ENCODE measurements around the gene TMEM52.

Gene TMEM52

DNA sequence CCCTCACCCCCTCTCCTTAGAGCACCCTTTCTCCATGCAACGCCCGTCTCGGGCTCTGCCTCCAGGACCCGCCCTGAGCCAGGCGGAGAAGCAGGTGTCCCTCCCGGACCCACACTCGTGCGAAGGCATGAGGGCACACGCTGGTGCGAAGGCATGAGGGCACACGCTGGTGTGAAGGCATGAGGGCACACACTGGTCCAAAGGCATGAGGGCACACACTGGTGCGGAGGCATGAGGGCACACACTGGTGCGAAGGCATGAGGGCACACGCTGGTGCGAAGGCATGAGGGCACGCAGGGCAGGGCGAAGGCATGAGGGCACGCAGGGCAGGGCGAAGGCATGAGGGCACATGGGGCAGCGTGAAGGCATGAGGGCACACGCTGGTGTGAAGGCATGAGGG, 5.8 kb upstream of the TMEM52 start:
- no peak overlapping the region for H3K4me2 ChIP-seq (ENCODE audit: low read length)
- no peaks in the 10 kb centered on the region for H3K9me3 ChIP-seq (replicated peaks; ENCODE audit: low read length)
- no peak overlapping the region for H3K9ac ChIP-seq (ENCODE audit: low read depth, low read length)
- peaks cover under 1% of the 10 kb centered on the region for H3K4me1 ChIP-seq (ENCODE audit: control insufficient read depth, insufficient read depth, low read length)
- H3K27me3 ChIP-seq (ENCODE audit: control insufficient read depth, insufficient read depth, low read length) = peaks cover 31% of the 10 kb centered on the region
- no peak overlapping the region for H3K4me3 ChIP-seq (ENCODE audit: low read length)
- H3K36me3 ChIP-seq (ENCODE audit: insufficient read depth, low read length) = no peaks in the 10 kb centered on the region

DNA sequence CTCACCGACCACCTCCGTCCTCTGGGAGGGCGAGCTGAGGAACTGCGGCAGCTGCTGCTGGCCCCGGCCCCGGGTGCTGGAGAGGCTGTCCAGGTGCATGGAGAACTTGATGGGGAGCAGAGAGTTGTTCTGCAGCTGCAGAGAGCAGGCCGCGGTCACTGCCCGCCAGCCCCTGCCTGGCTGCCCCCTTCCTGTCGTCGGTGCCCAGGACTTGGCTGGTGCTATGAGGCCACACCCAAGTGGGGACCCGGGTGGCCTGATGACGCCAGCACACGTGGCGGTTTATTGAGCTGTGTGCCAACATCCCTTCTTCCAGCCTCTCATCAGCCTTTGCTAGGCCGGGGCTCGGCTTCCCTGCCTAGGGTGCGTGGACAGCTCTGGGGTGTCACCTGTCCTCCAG, 5.3 kb upstream of the TMEM52 start:
- Histone ChIP-seq H3K4me3 (ENCODE audit: low read length) (no peak overlapping the region), H3K9ac (ENCODE audit: low read depth, low read length) (no peak overlapping the region), H3K4me1 (ENCODE audit: control insufficient read depth, insufficient read depth, low read length) (peaks cover 5% of the 10 kb centered on the region), H3K27me3 (ENCODE audit: control insufficient read depth, insufficient read depth, low read length) (peaks cover 31% of the 10 kb centered on the region), H3K4me2 (ENCODE audit: low read length) (no peak overlapping the region), H3K36me3 (ENCODE audit: insufficient read depth, low read length) (no peaks in the 10 kb centered on the region), H3K9me3 (replicated peaks; ENCODE audit: low read length) (no peaks in the 10 kb centered on the region)

DNA sequence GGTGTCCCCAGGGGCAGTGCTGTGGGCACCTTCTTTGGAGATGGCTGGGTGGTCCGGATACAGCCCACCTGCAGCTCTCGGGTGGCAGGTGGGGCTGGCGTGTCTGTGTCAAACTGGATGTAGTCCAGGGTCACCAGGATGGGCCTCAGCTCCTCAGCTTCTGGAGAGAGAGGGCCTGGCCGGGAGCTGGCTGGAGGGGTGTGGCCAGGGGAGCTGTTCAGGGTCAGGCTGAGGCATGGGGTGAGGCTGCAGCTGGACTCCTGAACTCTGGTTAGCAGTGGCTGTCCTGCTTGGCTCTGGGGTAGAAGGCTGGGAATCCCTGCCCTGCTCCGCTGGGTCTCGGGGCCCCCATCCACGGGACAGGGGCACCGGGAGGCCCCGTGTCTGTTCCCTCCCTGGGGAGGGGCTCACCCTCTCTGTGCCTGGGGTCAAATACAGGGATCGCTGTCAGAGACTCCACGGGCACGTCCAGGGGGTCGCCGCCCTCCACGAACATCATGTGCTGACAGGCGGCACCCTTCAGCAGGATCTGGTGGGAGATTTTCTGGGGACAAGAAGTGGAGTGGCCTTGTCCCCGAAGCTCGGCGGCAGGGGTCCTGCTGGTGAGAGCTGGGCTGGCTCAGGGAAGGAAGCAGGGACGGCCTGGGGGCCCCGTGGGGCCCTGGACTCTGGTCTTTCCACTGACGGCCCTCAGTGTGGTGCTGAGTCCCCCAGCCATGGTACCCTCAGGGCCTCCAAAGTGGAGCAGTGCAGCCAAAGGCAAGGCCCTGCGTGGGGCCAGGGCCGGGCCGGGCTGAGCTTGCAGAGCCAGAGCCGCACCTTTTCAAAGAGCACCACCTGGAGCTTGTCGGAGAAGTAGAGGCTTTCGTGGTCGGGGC, 4.1 kb upstream of the TMEM52 start:
- peaks cover 15% of the 10 kb centered on the region for H3K4me1 ChIP-seq (ENCODE audit: control insufficient read depth, insufficient read depth, low read length)

DNA sequence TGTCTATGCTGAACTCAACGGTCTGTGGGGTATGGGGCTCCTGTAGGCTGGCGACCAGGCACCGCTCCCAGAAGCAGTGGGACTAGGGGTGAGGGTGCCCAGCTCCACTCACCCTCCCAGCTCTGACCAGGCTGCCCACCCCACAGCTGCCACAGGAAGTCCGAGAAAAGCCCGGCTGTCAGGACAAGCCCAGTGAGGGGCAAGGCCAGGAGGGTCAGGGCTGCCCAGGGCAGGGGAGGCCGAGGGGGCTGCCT, 3.5 kb upstream of the TMEM52 start:
- H3K9ac ChIP-seq (ENCODE audit: low read depth, low read length) = no peak overlapping the region
- peaks cover 15% of the 10 kb centered on the region for H3K4me1 ChIP-seq (ENCODE audit: control insufficient read depth, insufficient read depth, low read length)
- H3K4me3 ChIP-seq (ENCODE audit: low read length) = no peak overlapping the region
- H3K4me2 ChIP-seq (ENCODE audit: low read length) = no peak overlapping the region
- H3K9me3 ChIP-seq (replicated peaks; ENCODE audit: low read length) = no peaks in the 10 kb centered on the region
- peaks cover 27% of the 10 kb centered on the region for H3K27me3 ChIP-seq (ENCODE audit: control insufficient read depth, insufficient read depth, low read length)
- H3K36me3 ChIP-seq (ENCODE audit: insufficient read depth, low read length) = no peaks in the 10 kb centered on the region

More for the DNA sequence above, 4.1 kb upstream of the TMEM52 start:
- Histone ChIP-seq H3K9ac (ENCODE audit: low read depth, low read length) (no peak overlapping the region), H3K9me3 (replicated peaks; ENCODE audit: low read length) (no peaks in the 10 kb centered on the region), H3K4me2 (ENCODE audit: low read length) (no peak overlapping the region), H3K4me3 (ENCODE audit: low read length) (no peak overlapping the region), H3K27me3 (ENCODE audit: control insufficient read depth, insufficient read depth, low read length) (peaks cover 26% of the 10 kb centered on the region), H3K36me3 (ENCODE audit: insufficient read depth, low read length) (no peaks in the 10 kb centered on the region)

DNA sequence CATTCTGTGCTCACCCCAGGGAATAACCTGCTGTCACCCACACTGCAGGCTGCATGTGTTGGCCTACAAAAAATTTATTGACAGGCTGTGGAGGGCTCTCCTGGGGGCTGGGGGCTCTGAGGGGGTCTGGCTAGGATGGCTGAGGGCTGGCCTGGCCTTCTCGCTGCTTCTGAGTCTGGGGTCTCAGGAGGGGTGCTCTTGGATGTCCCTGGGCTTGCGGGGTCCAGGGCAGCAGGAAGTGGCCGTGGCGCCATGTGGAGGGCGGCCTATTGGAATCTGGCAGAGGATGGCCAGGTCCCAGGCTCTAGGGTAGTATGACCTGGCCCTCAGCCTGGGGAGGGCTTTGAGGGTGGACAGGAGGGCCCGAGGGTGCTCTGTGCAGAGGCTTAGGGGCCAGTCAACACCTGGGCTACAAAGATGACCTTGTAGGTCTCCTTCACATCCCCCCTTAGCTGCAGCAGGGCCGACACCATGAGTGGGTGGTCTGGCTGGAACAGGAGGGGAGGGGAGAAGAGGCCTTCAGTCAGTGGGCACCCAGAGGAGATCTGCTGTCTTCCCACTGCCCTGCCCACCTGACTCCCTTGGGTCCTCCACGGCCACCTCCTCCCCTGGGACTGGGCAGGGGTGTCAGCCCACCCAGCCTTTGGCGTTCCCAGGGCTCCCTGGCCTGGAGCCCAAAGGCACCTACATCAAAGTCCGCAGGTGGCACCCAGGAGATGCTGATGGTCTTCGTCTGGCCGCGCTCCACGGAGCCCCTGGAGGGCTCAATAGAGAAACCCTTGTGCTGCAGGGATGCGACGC, 3.0 kb upstream of the TMEM52 start:
- Histone ChIP-seq H3K4me1 (ENCODE audit: control insufficient read depth, insufficient read depth, low read length) (peaks cover 15% of the 10 kb centered on the region), H3K4me3 (ENCODE audit: low read length) (no peak overlapping the region), H3K9me3 (replicated peaks; ENCODE audit: low read length) (no peaks in the 10 kb centered on the region), H3K9ac (ENCODE audit: low read depth, low read length) (no peak overlapping the region), H3K36me3 (ENCODE audit: insufficient read depth, low read length) (no peaks in the 10 kb centered on the region), H3K27me3 (ENCODE audit: control insufficient read depth, insufficient read depth, low read length) (peaks cover 24% of the 10 kb centered on the region), H3K4me2 (ENCODE audit: low read length) (no peak overlapping the region)

DNA sequence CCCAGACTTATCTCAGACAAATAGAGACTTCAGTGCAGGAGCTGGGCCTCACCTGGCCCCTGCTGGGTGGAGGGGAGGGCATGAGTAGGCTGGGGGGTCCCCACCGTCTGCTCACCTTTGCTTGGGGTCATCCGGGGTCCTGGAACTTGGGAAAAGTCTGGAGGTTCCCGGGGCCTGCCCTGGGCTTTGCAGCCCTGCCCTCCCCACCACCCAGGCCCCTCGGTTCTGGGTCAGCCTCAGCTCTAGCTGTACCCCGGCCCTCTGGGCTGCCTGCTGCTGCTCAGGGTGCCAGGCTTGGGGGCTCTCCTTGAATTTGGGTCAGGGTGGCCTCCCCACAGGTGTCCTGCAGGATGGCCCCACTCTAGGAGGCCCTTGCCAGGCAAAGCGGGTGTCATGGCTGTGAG, 2.4 kb upstream of the TMEM52 start:
- no peak overlapping the region for H3K4me2 ChIP-seq (ENCODE audit: low read length)
- peaks cover 19% of the 10 kb centered on the region for H3K27me3 ChIP-seq (ENCODE audit: control insufficient read depth, insufficient read depth, low read length)
- no peaks in the 10 kb centered on the region for H3K9me3 ChIP-seq (replicated peaks; ENCODE audit: low read length)
- H3K36me3 ChIP-seq (ENCODE audit: insufficient read depth, low read length) = no peaks in the 10 kb centered on the region
- peaks cover 15% of the 10 kb centered on the region for H3K4me1 ChIP-seq (ENCODE audit: control insufficient read depth, insufficient read depth, low read length)
- H3K4me3 ChIP-seq (ENCODE audit: low read length) = no peak overlapping the region
- H3K9ac ChIP-seq (ENCODE audit: low read depth, low read length) = no peak overlapping the region

GRCh38 chr1:1920608-1921458, 1.8 kb upstream of the TMEM52 start:
- Histone ChIP-seq H3K27me3 (ENCODE audit: control insufficient read depth, insufficient read depth, low read length) (peaks cover 16% of the 10 kb centered on the region), H3K36me3 (ENCODE audit: insufficient read depth, low read length) (no peaks in the 10 kb centered on the region), H3K4me2 (ENCODE audit: low read length) (no peak overlapping the region), H3K4me1 (ENCODE audit: control insufficient read depth, insufficient read depth, low read length) (peaks cover 15% of the 10 kb centered on the region), H3K4me3 (ENCODE audit: low read length) (no peak overlapping the region), H3K9me3 (replicated peaks; ENCODE audit: low read length) (no peaks in the 10 kb centered on the region), H3K9ac (ENCODE audit: low read depth, low read length) (no peak overlapping the region)

- H3K27me3 ChIP-seq (ENCODE audit: control insufficient read depth, insufficient read depth, low read length) = peaks cover 12% of the 10 kb centered on the region
- H3K36me3 ChIP-seq (ENCODE audit: insufficient read depth, low read length) = no peaks in the 10 kb centered on the region
- H3K4me1 ChIP-seq (ENCODE audit: control insufficient read depth, insufficient read depth, low read length) = peaks cover 15% of the 10 kb centered on the region
- no peak overlapping the region for H3K9ac ChIP-seq (ENCODE audit: low read depth, low read length)
- peak overlapping the region; percentile 95 for H3K4me2 ChIP-seq (ENCODE audit: low read length)
- no peaks in the 10 kb centered on the region for H3K9me3 ChIP-seq (replicated peaks; ENCODE audit: low read length)
- H3K4me3 ChIP-seq (ENCODE audit: low read length) = no peak overlapping the region
These were observed 1.1 kb upstream of the TMEM52 start for GRCh38 chr1:1920057-1920607.

GRCh38 chr1:1919304-1920056, 401 bp upstream of the TMEM52 start:
- peak overlapping the region; percentile 95 for H3K4me2 ChIP-seq (ENCODE audit: low read length)
- H3K27me3 ChIP-seq (ENCODE audit: control insufficient read depth, insufficient read depth, low read length) = peaks cover 15% of the 10 kb centered on the region
- peak overlapping the region; percentile 75 for H3K4me3 ChIP-seq (ENCODE audit: low read length)
- H3K9ac ChIP-seq (ENCODE audit: low read depth, low read length) = peak overlapping the region; percentile 27
- H3K36me3 ChIP-seq (ENCODE audit: insufficient read depth, low read length) = no peaks in the 10 kb centered on the region
- H3K4me1 ChIP-seq (ENCODE audit: control insufficient read depth, insufficient read depth, low read length) = peaks cover 15% of the 10 kb centered on the region
- H3K9me3 ChIP-seq (replicated peaks; ENCODE audit: low read length) = no peaks in the 10 kb centered on the region

GRCh38 chr1:1917995-1918900, 831 bp downstream of the TMEM52 start:
- H3K4me3 ChIP-seq (ENCODE audit: low read length) = peak overlapping the region; percentile 75
- H3K9me3 ChIP-seq (replicated peaks; ENCODE audit: low read length) = no peaks in the 10 kb centered on the region
- H3K36me3 ChIP-seq (ENCODE audit: insufficient read depth, low read length) = no peaks in the 10 kb centered on the region
- peaks cover 15% of the 10 kb centered on the region for H3K27me3 ChIP-seq (ENCODE audit: control insufficient read depth, insufficient read depth, low read length)
- no peak overlapping the region for H3K9ac ChIP-seq (ENCODE audit: low read depth, low read length)
- peaks cover 15% of the 10 kb centered on the region for H3K4me1 ChIP-seq (ENCODE audit: control insufficient read depth, insufficient read depth, low read length)
- peak overlapping the region; percentile 95 for H3K4me2 ChIP-seq (ENCODE audit: low read length)
